ENCODE data around the gene CDK17. TPM values are rescaled to one million over a fixed set of nuclear protein-coding genes. Genes with fewer than 3 reads are reported as not detected.

CDK17 gene
- total and polyA plus RNA-seq, 2 donors (not counting 1 experiment from before 2014, with no cell fraction given): 15.6 to 87.8 TPM

GRCh38 chr12:96297504-96297903 is 102.7 kb downstream of the CDK17 start:
- H4K20me1 ChIP-seq (ENCODE audit: control insufficient read depth, insufficient read depth, low read length, poor library complexity, severe bottlenecking): no peaks in the 10 kb centered on the region
- no CpG with 5 or more reads among the region's 4 CpGs for WGBS (ENCODE audit: insufficient coverage)
- no peak overlapping the region for H3K4me3 Mint-ChIP-seq
- no peak overlapping the region for H3K27ac Mint-ChIP-seq
- no peak overlapping the region for H3K4me2 ChIP-seq (replicated peaks; ENCODE audit: low read depth, low read length, poor library complexity, severe bottlenecking)
- ChIA-PET CTCF (no interaction called here), POLR2A (no interaction called here)
- H2AFZ ChIP-seq (ENCODE audit: insufficient read depth, low read depth, low read length, poor library complexity, severe bottlenecking): no peak overlapping the region
- H3K4me1 Mint-ChIP-seq: peaks cover 5% of the 10 kb centered on the region
- no peak overlapping the region for H3K9ac ChIP-seq (ENCODE audit: low read length)
- H3K4me3 ChIP-seq (ENCODE audit: control extremely low read depth in 1 of 5, extremely low read depth in 1 of 5, insufficient read depth in 1 of 5, low read depth in 2 of 5, low read length in 4 of 5): no peak overlapping the region
- no peak overlapping the region for H3K27ac ChIP-seq (ENCODE audit: low read length in 2 of 2)
- H3K79me2 ChIP-seq (ENCODE audit: control insufficient read depth, insufficient read depth, low read length): peaks cover 5% of the 10 kb centered on the region
- no peak for DNase-seq
- no peaks in the 10 kb centered on the region for H3K4me1 ChIP-seq (ENCODE audit: control insufficient read depth in 2 of 2, insufficient read depth in 2 of 2, low read length in 2 of 2)
- intact Hi-C loops (cut with micrococcal nuclease): no loop called here
- no peaks in the 10 kb centered on the region for H3K9me3 ChIP-seq (ENCODE audit: control extremely low read depth in 1 of 3, control insufficient read depth in 2 of 3, insufficient read depth in 1 of 3, low read length in 2 of 3)
- no peaks in the 10 kb centered on the region for H3K9me3 Mint-ChIP-seq (ENCODE audit: insufficient read depth)
- no peak for ATAC-seq (ENCODE audit: low read depth)
- no peaks in the 10 kb centered on the region for H3K27me3 ChIP-seq (replicated peaks in 1 of 4; ENCODE audit: control extremely low read depth in 1 of 4, control insufficient read depth in 3 of 4, insufficient read depth in 4 of 4, low read length in 3 of 4)
- H3K27me3 Mint-ChIP-seq: no peaks in the 10 kb centered on the region
- TF ChIP-seq, protein P1, sequence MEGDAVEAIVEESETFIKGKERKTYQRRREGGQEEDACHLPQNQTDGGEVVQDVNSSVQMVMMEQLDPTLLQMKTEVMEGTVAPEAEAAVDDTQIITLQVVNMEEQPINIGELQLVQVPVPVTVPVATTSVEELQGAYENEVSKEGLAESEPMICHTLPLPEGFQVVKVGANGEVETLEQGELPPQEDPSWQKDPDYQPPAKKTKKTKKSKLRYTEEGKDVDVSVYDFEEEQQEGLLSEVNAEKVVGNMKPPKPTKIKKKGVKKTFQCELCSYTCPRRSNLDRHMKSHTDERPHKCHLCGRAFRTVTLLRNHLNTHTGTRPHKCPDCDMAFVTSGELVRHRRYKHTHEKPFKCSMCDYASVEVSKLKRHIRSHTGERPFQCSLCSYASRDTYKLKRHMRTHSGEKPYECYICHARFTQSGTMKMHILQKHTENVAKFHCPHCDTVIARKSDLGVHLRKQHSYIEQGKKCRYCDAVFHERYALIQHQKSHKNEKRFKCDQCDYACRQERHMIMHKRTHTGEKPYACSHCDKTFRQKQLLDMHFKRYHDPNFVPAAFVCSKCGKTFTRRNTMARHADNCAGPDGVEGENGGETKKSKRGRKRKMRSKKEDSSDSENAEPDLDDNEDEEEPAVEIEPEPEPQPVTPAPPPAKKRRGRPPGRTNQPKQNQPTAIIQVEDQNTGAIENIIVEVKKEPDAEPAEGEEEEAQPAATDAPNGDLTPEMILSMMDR (IDR thresholded peaks at IDR 0.05): no peak
- no peak for TF ChIP-seq EZH2 (IDR thresholded peaks at IDR 0.05; ENCODE audit: borderline replicate concordance, insufficient read depth, low read depth, low read length, poor library complexity, severe bottlenecking)
- H3K36me3 ChIP-seq (replicated peaks in 1 of 2; ENCODE audit: control extremely low read depth in 1 of 2, control insufficient read depth in 1 of 2, extremely low read depth in 1 of 2, insufficient read depth in 2 of 2, low read length in 1 of 2): peaks cover 14 to 33% of the 10 kb centered on the region in 2 experiments

DNA sequence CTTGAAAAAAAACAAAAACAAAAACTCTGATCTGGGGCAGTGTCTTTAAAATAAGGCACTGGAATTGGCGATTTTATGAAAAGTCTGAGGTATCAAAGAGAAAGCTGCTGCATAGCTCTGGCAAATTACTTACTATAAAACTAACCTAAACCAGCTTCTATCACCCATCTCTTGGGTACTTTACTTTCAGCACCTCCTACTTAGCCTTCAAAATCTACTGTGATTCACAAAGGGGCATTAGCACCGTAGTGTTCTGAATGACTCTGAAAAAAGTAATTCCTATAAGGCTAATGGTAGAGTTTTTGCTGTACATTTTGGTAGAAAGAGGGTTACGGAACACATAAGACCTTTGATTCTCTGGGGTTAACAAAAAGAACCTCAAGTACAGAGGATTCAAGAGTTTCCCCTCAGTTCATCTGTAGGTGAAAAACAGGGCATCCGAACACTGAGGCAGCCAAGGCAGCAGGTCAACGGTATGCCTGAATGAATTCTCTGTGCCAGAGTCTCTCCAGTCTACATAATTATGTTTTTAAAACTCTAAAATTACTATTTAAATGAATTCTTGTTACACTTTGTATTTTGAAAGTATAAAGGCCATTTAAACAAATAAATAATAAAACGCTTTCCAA is 104.6 kb downstream of the CDK17 start:
- peaks cover 8% of the 10 kb centered on the region for H3K79me2 ChIP-seq (ENCODE audit: control insufficient read depth, insufficient read depth, low read length)
- H3K9me3 ChIP-seq (ENCODE audit: control extremely low read depth in 1 of 3, control insufficient read depth in 2 of 3, insufficient read depth in 1 of 3, low read length in 2 of 3): no peaks in the 10 kb centered on the region
- H3K4me1 Mint-ChIP-seq: peaks cover 6% of the 10 kb centered on the region
- H3K4me1 ChIP-seq (ENCODE audit: control insufficient read depth in 2 of 2, insufficient read depth in 2 of 2, low read length in 2 of 2): no peaks in the 10 kb centered on the region
- TF ChIP-seq, protein P1 (IDR thresholded peaks at IDR 0.05): no peak
- TF ChIP-seq EZH2 (IDR thresholded peaks at IDR 0.05; ENCODE audit: borderline replicate concordance, insufficient read depth, low read depth, low read length, poor library complexity, severe bottlenecking): no peak
- H3K9ac ChIP-seq (ENCODE audit: low read length): no peak overlapping the region
- no peak overlapping the region for H3K4me3 Mint-ChIP-seq
- H3K27ac Mint-ChIP-seq: no peak overlapping the region
- H3K27me3 Mint-ChIP-seq: no peaks in the 10 kb centered on the region
- H3K4me2 ChIP-seq (replicated peaks; ENCODE audit: low read depth, low read length, poor library complexity, severe bottlenecking): no peak overlapping the region
- intact Hi-C loops (cut with micrococcal nuclease): no loop called here
- H3K36me3 ChIP-seq (replicated peaks in 1 of 2; ENCODE audit: control extremely low read depth in 1 of 2, control insufficient read depth in 1 of 2, extremely low read depth in 1 of 2, insufficient read depth in 2 of 2, low read length in 1 of 2): peaks cover 15 to 44% of the 10 kb centered on the region in 2 experiments
- POLR2A ChIA-PET: interaction anchor here (0.6 kb wide), 1 partner anchor 51 kb away, joined by 3 read pairs; no protein-coding TSS in a partner anchor
- H3K4me3 ChIP-seq (ENCODE audit: control extremely low read depth in 1 of 5, extremely low read depth in 1 of 5, insufficient read depth in 1 of 5, low read depth in 2 of 5, low read length in 4 of 5): no peak overlapping the region
- no peak overlapping the region for H2AFZ ChIP-seq (ENCODE audit: insufficient read depth, low read depth, low read length, poor library complexity, severe bottlenecking)
- no peaks in the 10 kb centered on the region for H4K20me1 ChIP-seq (ENCODE audit: control insufficient read depth, insufficient read depth, low read length, poor library complexity, severe bottlenecking)
- peak overlapping the region in 1 of 2 donors; percentile 27 for H3K27ac ChIP-seq (ENCODE audit: low read length in 2 of 2)
- no peaks in the 10 kb centered on the region for H3K27me3 ChIP-seq (replicated peaks in 1 of 4; ENCODE audit: control extremely low read depth in 1 of 4, control insufficient read depth in 3 of 4, insufficient read depth in 4 of 4, low read length in 3 of 4)
- CTCF ChIA-PET: interaction anchor here (0.7 to 1.5 kb wide), 4 partner anchors 38 to 221 kb away, joined by 3 to 7 read pairs (median 4); partner anchors contain the start of gene CDK17
- 100% methylated on average over 1 of the region's 6 CpGs for WGBS (ENCODE audit: insufficient coverage)
- H3K9me3 Mint-ChIP-seq (ENCODE audit: insufficient read depth): no peaks in the 10 kb centered on the region
- DNase-seq (no peak), ATAC-seq (ENCODE audit: low read depth) (no peak)

Measured in B cell (primary cell).